GM23338 (cell line): ENCODE measurements around the gene RRAS. TPM values are rescaled to one million over a fixed set of nuclear protein-coding genes. Genes with fewer than 3 reads are reported as not detected.

Experiments used
- ATAC-seq: fragments of 200-7000 bp; cut with Tn5 transposase; 3 replicates; pipeline ENCODE4 v1.9.1; 2020
- DNase-seq: peaks from one replicate; pipeline ENCODE4 v3.0.0-alpha.2; 2015; ENCODE audit warnings: low spot score
- H2AFZ ChIP-seq: fragments of 200-600 bp; sonication (generic); 2 replicates; pipeline ENCODE4 v1.8.0; 2016; ENCODE audit warnings: antibody characterized with exemption, mild to moderate bottlenecking, moderate library complexity
- H3F3A ChIP-seq: fragments of 200-600 bp; sonication (generic); replicated peaks from 2 replicates; pipeline ENCODE4 v1.8.0; 2017; ENCODE audit warnings: antibody characterized with exemption, mixed run types, low read depth
- H3K27ac ChIP-seq: fragments of 200-600 bp; sonication (generic); 2 replicates; pipeline ENCODE4 v1.6.1; 2016; ENCODE audit warnings: low read depth
- H3K27me3 ChIP-seq: fragments of 200-600 bp; sonication (generic); 2 replicates; pipeline ENCODE4 v1.8.0; 2016; ENCODE audit warnings: mild to moderate bottlenecking, mixed run types, moderate library complexity; ENCODE audit not compliant: insufficient read depth
- H3K36me3 ChIP-seq: fragments of 200-600 bp; sonication (generic); 2 replicates; pipeline ENCODE4 v1.8.0; 2016; ENCODE audit warnings: mild to moderate bottlenecking; ENCODE audit not compliant: insufficient read depth
- H3K4me1 ChIP-seq: fragments of 200-600 bp; sonication (generic); 2 replicates; pipeline ENCODE4 v1.8.0; 2016; ENCODE audit warnings: mild to moderate bottlenecking, moderate library complexity; ENCODE audit not compliant: insufficient read depth
- H3K4me2 ChIP-seq: fragments of 200-600 bp; sonication (generic); 2 replicates; pipeline ENCODE4 v1.7.1; 2017; ENCODE audit warnings: mixed run types
- H3K4me3 ChIP-seq: fragments of 200-600 bp; sonication (generic); 2 replicates; pipeline ENCODE4 v1.6.1; 2016; ENCODE audit warnings: mixed run types
- H3K79me2 ChIP-seq: fragments of 200-600 bp; sonication (generic); replicated peaks from 2 replicates; pipeline ENCODE4 v1.8.0; 2017; ENCODE audit warnings: mild to moderate bottlenecking; ENCODE audit not compliant: insufficient read depth
- H3K9me2 ChIP-seq: fragments of 200-600 bp; sonication (generic); 2 replicates; pipeline ENCODE4 v1.8.0; 2017; ENCODE audit not compliant: insufficient read depth
- H4K20me1 ChIP-seq: fragments of 200-600 bp; sonication (generic); replicated peaks from 2 replicates; pipeline ENCODE4 v1.8.0; 2017; ENCODE audit warnings: mild to moderate bottlenecking; ENCODE audit not compliant: insufficient read depth
- H3K27ac Mint-ChIP-seq: 2 replicates; pipeline ENCODE4 v1.8.0; 2020; ENCODE audit warnings: inconsistent platforms, mild to moderate bottlenecking, moderate library complexity, mixed read lengths
- H3K27me3 Mint-ChIP-seq: 3 replicates; pipeline ENCODE4 v1.8.0; 2022; ENCODE audit warnings: low read depth, mild to moderate bottlenecking, moderate library complexity, mixed read lengths, inconsistent platforms; ENCODE audit not compliant: insufficient read depth, poor library complexity
- H3K36me3 Mint-ChIP-seq: 3 replicates; pipeline ENCODE4 v1.8.0; 2021; ENCODE audit warnings: low read depth, mild to moderate bottlenecking, inconsistent platforms, moderate library complexity, mixed read lengths
- H3K4me1 Mint-ChIP-seq: 3 replicates; pipeline ENCODE4 v1.8.0; 2020; ENCODE audit warnings: mild to moderate bottlenecking, inconsistent platforms, mixed read lengths
- H3K4me3 Mint-ChIP-seq: 3 replicates; pipeline ENCODE4 v1.8.0; 2021; ENCODE audit warnings: moderate library complexity, mild to moderate bottlenecking, inconsistent platforms, mixed read lengths
- H3K9me3 Mint-ChIP-seq: 3 replicates; pipeline ENCODE4 v1.8.0; 2020; ENCODE audit warnings: moderate library complexity, mild to moderate bottlenecking, inconsistent platforms, mixed read lengths
- EZH2 ChIP-seq: fragments of 200-600 bp; sonication (generic); IDR thresholded peaks from one replicate; pipeline ENCODE4 v1.8.0; 2017; ENCODE audit warnings: antibody characterized with exemption, mild to moderate bottlenecking, low read depth; ENCODE audit not compliant: unreplicated experiment
- JUNB ChIP-seq: IDR thresholded peaks from one replicate; pipeline ENCODE4 v1.6.1; 2016; ENCODE audit warnings: antibody characterized with exemption; ENCODE audit not compliant: unreplicated experiment
- NANOG ChIP-seq: IDR thresholded peaks from 2 replicates; pipeline ENCODE4 v1.6.1; 2016; ENCODE audit warnings: antibody characterized with exemption, borderline replicate concordance
- POLR2AphosphoS5 ChIP-seq: IDR thresholded peaks from 2 replicates; pipeline ENCODE4 v1.6.1; 2016; ENCODE audit warnings: antibody characterized with exemption, low read depth
- ZNF114 ChIP-seq: fragments of 250-450 bp; sonication (Bioruptor Pico); IDR thresholded peaks from 2 replicates; pipeline ENCODE4 v1.5.0; 2020; ENCODE audit warnings: mild to moderate bottlenecking, moderate library complexity
- ZNF331 ChIP-seq: fragments of 250-450 bp; sonication (Bioruptor Pico); IDR thresholded peaks from 2 replicates; pipeline ENCODE4 v1.5.0; 2020; ENCODE audit warnings: low read depth, mild to moderate bottlenecking, moderate library complexity
- polyA plus RNA-seq: library from polyadenylated mRNA; unstranded; fragments of >200 nt; fragmentation: Nextera tagmentation; extraction: Ambion mirVana; gene quantifications from 2 replicates; pipeline ENCODE4 v1.2.1, GENCODE V29; 2016
- total RNA-seq: library from RNA; depleted of rRNA; stranded (reverse); fragments of >200 nt; shearing (Covaris generic); gene quantifications from 2 replicates; pipeline ENCODE4 v1.2.3, GENCODE V29; 2014
- TF ChIP-seq, protein P1 (sequence below): IDR thresholded peaks from one replicate; pipeline ENCODE4 v1.6.1; 2018; ENCODE audit warnings: antibody characterized with exemption; ENCODE audit not compliant: unreplicated experiment
- TF ChIP-seq, protein P2 (sequence below), 2 experiments: fragments of 200-600 bp in 1 of 2; sonication (generic) in 1 of 2; conservative IDR thresholded peaks; 2 replicates each; pipeline versions ENCODE4 v1.5.1 to v1.6.1; 2016 to 2017; ENCODE audit warnings: antibody characterized with exemption in 2 of 2, low read depth in 2 of 2, mild to moderate bottlenecking in 2 of 2, moderate library complexity in 1 of 2
- TF ChIP-seq, protein P3 (sequence below): fragments of 250-450 bp; sonication (Bioruptor Pico); IDR thresholded peaks from 2 replicates; pipeline ENCODE4 v1.5.0; 2020; ENCODE audit warnings: mild to moderate bottlenecking, moderate library complexity

RRAS gene
- total and polyA plus RNA-seq, 2 experiments from 2014 or later: 9.3 to 30.0 TPM

- TF ChIP-seq, protein P1, sequence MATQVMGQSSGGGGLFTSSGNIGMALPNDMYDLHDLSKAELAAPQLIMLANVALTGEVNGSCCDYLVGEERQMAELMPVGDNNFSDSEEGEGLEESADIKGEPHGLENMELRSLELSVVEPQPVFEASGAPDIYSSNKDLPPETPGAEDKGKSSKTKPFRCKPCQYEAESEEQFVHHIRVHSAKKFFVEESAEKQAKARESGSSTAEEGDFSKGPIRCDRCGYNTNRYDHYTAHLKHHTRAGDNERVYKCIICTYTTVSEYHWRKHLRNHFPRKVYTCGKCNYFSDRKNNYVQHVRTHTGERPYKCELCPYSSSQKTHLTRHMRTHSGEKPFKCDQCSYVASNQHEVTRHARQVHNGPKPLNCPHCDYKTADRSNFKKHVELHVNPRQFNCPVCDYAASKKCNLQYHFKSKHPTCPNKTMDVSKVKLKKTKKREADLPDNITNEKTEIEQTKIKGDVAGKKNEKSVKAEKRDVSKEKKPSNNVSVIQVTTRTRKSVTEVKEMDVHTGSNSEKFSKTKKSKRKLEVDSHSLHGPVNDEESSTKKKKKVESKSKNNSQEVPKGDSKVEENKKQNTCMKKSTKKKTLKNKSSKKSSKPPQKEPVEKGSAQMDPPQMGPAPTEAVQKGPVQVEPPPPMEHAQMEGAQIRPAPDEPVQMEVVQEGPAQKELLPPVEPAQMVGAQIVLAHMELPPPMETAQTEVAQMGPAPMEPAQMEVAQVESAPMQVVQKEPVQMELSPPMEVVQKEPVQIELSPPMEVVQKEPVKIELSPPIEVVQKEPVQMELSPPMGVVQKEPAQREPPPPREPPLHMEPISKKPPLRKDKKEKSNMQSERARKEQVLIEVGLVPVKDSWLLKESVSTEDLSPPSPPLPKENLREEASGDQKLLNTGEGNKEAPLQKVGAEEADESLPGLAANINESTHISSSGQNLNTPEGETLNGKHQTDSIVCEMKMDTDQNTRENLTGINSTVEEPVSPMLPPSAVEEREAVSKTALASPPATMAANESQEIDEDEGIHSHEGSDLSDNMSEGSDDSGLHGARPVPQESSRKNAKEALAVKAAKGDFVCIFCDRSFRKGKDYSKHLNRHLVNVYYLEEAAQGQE: no peak
- no peak for TF ChIP-seq NANOG
These were observed 38.4 kb downstream of the RRAS start (continued) for GRCh38 chr19:49601482-49602038.

- DNase-seq (no peak), ATAC-seq (no peak)
- peaks cover 17% of the 10 kb centered on the region for H3K27me3 Mint-ChIP-seq
- Histone ChIP-seq H3K27ac (no peak overlapping the region), H3K4me2 (no peak overlapping the region), H3K4me1 (no peaks in the 10 kb centered on the region), H4K20me1 (peaks cover 22% of the 10 kb centered on the region), H3K27me3 (no peaks in the 10 kb centered on the region), H3K9me2 (no peaks in the 10 kb centered on the region), H3K79me2 (peaks cover 78% of the 10 kb centered on the region), H2AFZ (no peak overlapping the region), H3K36me3 (peaks cover 29% of the 10 kb centered on the region), H3F3A (peaks cover 32% of the 10 kb centered on the region), H3K4me3 (no peak overlapping the region)
- H3K27ac Mint-ChIP-seq: no peak overlapping the region
- peaks cover 64% of the 10 kb centered on the region for H3K36me3 Mint-ChIP-seq
- no peaks in the 10 kb centered on the region for H3K4me1 Mint-ChIP-seq
- H3K9me3 Mint-ChIP-seq: no peaks in the 10 kb centered on the region
- H3K4me3 Mint-ChIP-seq: no peak overlapping the region
- no peak for TF ChIP-seq ZNF331 (CRISPR knock-in tag)
- TF ChIP-seq ZNF114 (CRISPR knock-in tag): no peak
- no peak for TF ChIP-seq POLR2AphosphoS5
- TF ChIP-seq NANOG: no peak
- TF ChIP-seq, protein P2, sequence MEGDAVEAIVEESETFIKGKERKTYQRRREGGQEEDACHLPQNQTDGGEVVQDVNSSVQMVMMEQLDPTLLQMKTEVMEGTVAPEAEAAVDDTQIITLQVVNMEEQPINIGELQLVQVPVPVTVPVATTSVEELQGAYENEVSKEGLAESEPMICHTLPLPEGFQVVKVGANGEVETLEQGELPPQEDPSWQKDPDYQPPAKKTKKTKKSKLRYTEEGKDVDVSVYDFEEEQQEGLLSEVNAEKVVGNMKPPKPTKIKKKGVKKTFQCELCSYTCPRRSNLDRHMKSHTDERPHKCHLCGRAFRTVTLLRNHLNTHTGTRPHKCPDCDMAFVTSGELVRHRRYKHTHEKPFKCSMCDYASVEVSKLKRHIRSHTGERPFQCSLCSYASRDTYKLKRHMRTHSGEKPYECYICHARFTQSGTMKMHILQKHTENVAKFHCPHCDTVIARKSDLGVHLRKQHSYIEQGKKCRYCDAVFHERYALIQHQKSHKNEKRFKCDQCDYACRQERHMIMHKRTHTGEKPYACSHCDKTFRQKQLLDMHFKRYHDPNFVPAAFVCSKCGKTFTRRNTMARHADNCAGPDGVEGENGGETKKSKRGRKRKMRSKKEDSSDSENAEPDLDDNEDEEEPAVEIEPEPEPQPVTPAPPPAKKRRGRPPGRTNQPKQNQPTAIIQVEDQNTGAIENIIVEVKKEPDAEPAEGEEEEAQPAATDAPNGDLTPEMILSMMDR (conservative IDR thresholded peaks at IDR 0.05; ENCODE audit: low read depth in 2 of 2): no peak
- no peak for TF ChIP-seq JUNB
- TF ChIP-seq EZH2: no peak
- TF ChIP-seq, protein P3, sequence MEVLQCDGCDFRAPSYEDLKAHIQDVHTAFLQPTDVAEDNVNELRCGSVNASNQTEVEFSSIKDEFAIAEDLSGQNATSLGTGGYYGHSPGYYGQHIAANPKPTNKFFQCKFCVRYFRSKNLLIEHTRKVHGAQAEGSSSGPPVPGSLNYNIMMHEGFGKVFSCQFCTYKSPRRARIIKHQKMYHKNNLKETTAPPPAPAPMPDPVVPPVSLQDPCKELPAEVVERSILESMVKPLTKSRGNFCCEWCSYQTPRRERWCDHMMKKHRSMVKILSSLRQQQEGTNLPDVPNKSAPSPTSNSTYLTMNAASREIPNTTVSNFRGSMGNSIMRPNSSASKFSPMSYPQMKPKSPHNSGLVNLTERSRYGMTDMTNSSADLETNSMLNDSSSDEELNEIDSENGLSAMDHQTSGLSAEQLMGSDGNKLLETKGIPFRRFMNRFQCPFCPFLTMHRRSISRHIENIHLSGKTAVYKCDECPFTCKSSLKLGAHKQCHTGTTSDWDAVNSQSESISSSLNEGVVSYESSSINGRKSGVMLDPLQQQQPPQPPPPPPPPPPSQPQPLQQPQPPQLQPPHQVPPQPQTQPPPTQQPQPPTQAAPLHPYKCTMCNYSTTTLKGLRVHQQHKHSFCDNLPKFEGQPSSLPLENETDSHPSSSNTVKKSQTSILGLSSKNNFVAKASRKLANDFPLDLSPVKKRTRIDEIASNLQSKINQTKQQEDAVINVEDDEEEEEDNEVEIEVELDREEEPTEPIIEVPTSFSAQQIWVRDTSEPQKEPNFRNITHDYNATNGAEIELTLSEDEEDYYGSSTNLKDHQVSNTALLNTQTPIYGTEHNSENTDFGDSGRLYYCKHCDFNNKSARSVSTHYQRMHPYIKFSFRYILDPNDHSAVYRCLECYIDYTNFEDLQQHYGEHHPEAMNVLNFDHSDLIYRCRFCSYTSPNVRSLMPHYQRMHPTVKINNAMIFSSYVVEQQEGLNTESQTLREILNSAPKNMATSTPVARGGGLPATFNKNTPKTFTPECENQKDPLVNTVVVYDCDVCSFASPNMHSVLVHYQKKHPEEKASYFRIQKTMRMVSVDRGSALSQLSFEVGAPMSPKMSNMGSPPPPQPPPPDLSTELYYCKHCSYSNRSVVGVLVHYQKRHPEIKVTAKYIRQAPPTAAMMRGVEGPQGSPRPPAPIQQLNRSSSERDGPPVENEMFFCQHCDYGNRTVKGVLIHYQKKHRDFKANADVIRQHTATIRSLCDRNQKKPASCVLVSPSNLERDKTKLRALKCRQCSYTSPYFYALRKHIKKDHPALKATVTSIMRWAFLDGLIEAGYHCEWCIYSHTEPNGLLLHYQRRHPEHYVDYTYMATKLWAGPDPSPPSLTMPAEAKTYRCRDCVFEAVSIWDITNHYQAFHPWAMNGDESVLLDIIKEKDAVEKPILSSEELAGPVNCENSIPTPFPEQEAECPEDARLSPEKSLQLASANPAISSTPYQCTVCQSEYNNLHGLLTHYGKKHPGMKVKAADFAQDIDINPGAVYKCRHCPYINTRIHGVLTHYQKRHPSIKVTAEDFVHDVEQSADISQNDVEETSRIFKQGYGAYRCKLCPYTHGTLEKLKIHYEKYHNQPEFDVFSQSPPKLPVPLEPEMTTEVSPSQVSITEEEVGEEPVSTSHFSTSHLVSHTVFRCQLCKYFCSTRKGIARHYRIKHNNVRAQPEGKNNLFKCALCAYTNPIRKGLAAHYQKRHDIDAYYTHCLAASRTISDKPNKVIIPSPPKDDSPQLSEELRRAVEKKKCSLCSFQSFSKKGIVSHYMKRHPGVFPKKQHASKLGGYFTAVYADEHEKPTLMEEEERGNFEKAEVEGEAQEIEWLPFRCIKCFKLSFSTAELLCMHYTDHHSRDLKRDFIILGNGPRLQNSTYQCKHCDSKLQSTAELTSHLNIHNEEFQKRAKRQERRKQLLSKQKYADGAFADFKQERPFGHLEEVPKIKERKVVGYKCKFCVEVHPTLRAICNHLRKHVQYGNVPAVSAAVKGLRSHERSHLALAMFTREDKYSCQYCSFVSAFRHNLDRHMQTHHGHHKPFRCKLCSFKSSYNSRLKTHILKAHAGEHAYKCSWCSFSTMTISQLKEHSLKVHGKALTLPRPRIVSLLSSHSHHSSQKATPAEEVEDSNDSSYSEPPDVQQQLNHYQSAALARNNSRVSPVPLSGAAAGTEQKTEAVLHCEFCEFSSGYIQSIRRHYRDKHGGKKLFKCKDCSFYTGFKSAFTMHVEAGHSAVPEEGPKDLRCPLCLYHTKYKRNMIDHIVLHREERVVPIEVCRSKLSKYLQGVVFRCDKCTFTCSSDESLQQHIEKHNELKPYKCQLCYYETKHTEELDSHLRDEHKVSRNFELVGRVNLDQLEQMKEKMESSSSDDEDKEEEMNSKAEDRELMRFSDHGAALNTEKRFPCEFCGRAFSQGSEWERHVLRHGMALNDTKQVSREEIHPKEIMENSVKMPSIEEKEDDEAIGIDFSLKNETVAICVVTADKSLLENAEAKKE: no peak
These were observed 40.3 kb downstream of the RRAS start for GRCh38 chr19:49599378-49600295.
